Kidney epithelial cell (primary cell): ENCODE data around the gene PIK3C2G. TPM values are rescaled to one million over a fixed set of nuclear protein-coding genes. Genes with fewer than 3 reads are reported as not detected.
"Not testable (repeated sequence)": the region's sequence is repeated elsewhere in the genome, so short reads cannot be mapped to it uniquely, and the experiment has no call there.

Source experiments
- DNase-seq: peaks from one replicate; pipeline ENCODE4 v3.0.0-alpha.2; 2010; ENCODE audit warnings: low read depth
- H3K27me3 ChIP-seq: 2 replicates; pipeline ENCODE4 v1.6.0; 2011; ENCODE audit warnings: low read length; ENCODE audit not compliant: control insufficient read depth, insufficient read depth
- H3K36me3 ChIP-seq: 2 replicates; pipeline ENCODE4 v1.5.1; 2011; ENCODE audit warnings: low read length; ENCODE audit not compliant: control insufficient read depth, insufficient read depth
- H3K4me3 ChIP-seq: 2 replicates; pipeline ENCODE4 v1.5.1; 2011; ENCODE audit warnings: low read depth, mild to moderate bottlenecking, control low read depth, low read length
- CTCF ChIP-seq: IDR thresholded peaks from 2 replicates; pipeline ENCODE4 v1.5.1; 2011; ENCODE audit warnings: mild to moderate bottlenecking, moderate library complexity, low read length, control low read depth, inconsistent platforms; ENCODE audit not compliant: insufficient read depth, poor library complexity, severe bottlenecking
- total RNA-seq: library from RNA; depleted of rRNA; stranded (reverse); fragments of >200 nt; gene quantifications from 2 replicates; pipeline ENCODE4 v1.2.3, GENCODE V29; 2015

PIK3C2G gene
- total RNA-seq, 1 donor from 2014 or later, result 0.13 TPM

GRCh38 chr12:18684430-18684829 lies 423.1 kb downstream of the PIK3C2G start:
- DNase-seq, result no peak
- H3K4me3 ChIP-seq, result no peak overlapping the region
- no peak for TF ChIP-seq CTCF
- no peaks in the 10 kb centered on the region for H3K27me3 ChIP-seq
- H3K36me3 ChIP-seq, result no peaks in the 10 kb centered on the region

GRCh38 chr12:18689771-18690170 lies 428.5 kb downstream of the PIK3C2G start:
- DNase-seq, result no peak

GRCh38 chr12:18690653-18691052 lies 429.3 kb downstream of the PIK3C2G start:
- DNase-seq, result peak; percentile 72
- H3K27me3 ChIP-seq, result no peaks in the 10 kb centered on the region
- no peaks in the 10 kb centered on the region for H3K36me3 ChIP-seq
- no peak for TF ChIP-seq CTCF
- H3K4me3 ChIP-seq, result no peak overlapping the region

More at GRCh38 chr12:18689771-18690170, 428.5 kb downstream of the PIK3C2G start:
- no peak overlapping the region for H3K4me3 ChIP-seq
- TF ChIP-seq CTCF, result no peak
- H3K36me3 ChIP-seq, result no peaks in the 10 kb centered on the region
- no peaks in the 10 kb centered on the region for H3K27me3 ChIP-seq

GRCh38 chr12:18693986-18694385 lies 432.7 kb downstream of the PIK3C2G start:
- H3K4me3 ChIP-seq, H3K36me3 ChIP-seq, H3K27me3 ChIP-seq, DNase-seq: not testable (repeated sequence)

- TF ChIP-seq CTCF, result no peak
- Histone ChIP-seq H3K4me3 (no peak overlapping the region), H3K27me3 (no peaks in the 10 kb centered on the region), H3K36me3 (no peaks in the 10 kb centered on the region)
- no peak for DNase-seq
Observed at GRCh38 chr12:18696971-18697602, 435.8 kb downstream of the PIK3C2G start.

Other genes with a start within 250 kb of the PIK3C2G start
- not detected in 2 replicates for gene RERGL, start 171.3 kb upstream of the PIK3C2G start, total RNA-seq